Immature natural killer cell (primary cell): ENCODE measurements around the gene C2orf81. TPM values are rescaled to one million over a fixed set of nuclear protein-coding genes. Genes with fewer than 3 reads are reported as not detected.
"Not testable (repeated sequence)": the region's sequence is repeated elsewhere in the genome, so short reads cannot be mapped to it uniquely, and the experiment has no call there.

Experiments used
- DNase-seq, 3 donors: peaks; one replicate each; pipeline ENCODE4 v3.0.0; 2022; ENCODE audit warnings: mixed read lengths in 1 of 3
- H3K27ac Mint-ChIP-seq, 6 donors: one replicate each; pipeline ENCODE4 v1.8.0; 2020; ENCODE audit warnings: mixed read lengths in 6 of 6, mild to moderate bottlenecking in 5 of 6, inconsistent platforms in 4 of 6, moderate library complexity in 3 of 6
- H3K27me3 Mint-ChIP-seq, 3 donors: one replicate each; pipeline ENCODE4 v1.8.0; 2020 to 2021; ENCODE audit warnings: low read depth in 3 of 3, mild to moderate bottlenecking in 3 of 3, mixed read lengths in 3 of 3, moderate library complexity in 3 of 3, inconsistent platforms in 1 of 3
- H3K36me3 Mint-ChIP-seq, 3 donors: one replicate each; pipeline ENCODE4 v1.8.0; 2020; ENCODE audit warnings: mixed read lengths in 3 of 3, inconsistent platforms in 2 of 3, mild to moderate bottlenecking in 2 of 3
- H3K4me1 Mint-ChIP-seq, 2 donors: one replicate each; pipeline ENCODE4 v1.8.0; 2020; ENCODE audit warnings: inconsistent platforms in 2 of 2, mild to moderate bottlenecking in 2 of 2, mixed read lengths in 2 of 2, moderate library complexity in 1 of 2
- H3K4me3 Mint-ChIP-seq, 5 donors: one replicate each; pipeline ENCODE4 v1.8.0; 2020; ENCODE audit warnings: mild to moderate bottlenecking in 5 of 5, mixed read lengths in 5 of 5, inconsistent platforms in 3 of 5, moderate library complexity in 3 of 5
- H3K9me3 Mint-ChIP-seq, 6 donors: one replicate each; pipeline ENCODE4 v1.8.0; 2020; ENCODE audit warnings: mild to moderate bottlenecking in 6 of 6, mixed read lengths in 6 of 6, inconsistent platforms in 4 of 6, moderate library complexity in 3 of 6
- polyA plus RNA-seq, 3 donors: library from polyadenylated mRNA; unstranded; fragments of 300-500 nt; fragmentation: Illumina TruSeq; gene quantifications; one replicate each; pipeline ENCODE4 v1.2.3, GENCODE V29; 2021

C2orf81 gene
- polyA plus RNA-seq, 3 donors from 2014 or later, result 1.6 TPM; not detected in 1

GRCh38 chr2:74457129-74457548, 35.7 kb upstream of the C2orf81 start:
- Mint-ChIP-seq H3K27ac (peak overlapping the region; percentile 87 to 100 (median 98)), H3K4me1 (peaks cover 68 to 74% of the 10 kb centered on the region in 2 donors), H3K9me3 (peaks cover 0 to 2% (median 0%) of the 10 kb centered on the region in 6 donors), H3K36me3 (no peaks in the 10 kb centered on the region), H3K27me3 (peaks cover 28 to 35% (median 28%) of the 10 kb centered on the region in 3 donors), H3K4me3 (peak overlapping the region; percentile 89 to 99 (median 94))
- DNase-seq, result no peak

GRCh38 chr2:74454654-74455511, 33.5 kb upstream of the C2orf81 start, which contains the start of gene INO80B:
Gene INO80B, plus strand, starts transcription at chr2:74455087. Its CDS starts 30 bp downstream, at chr2:74455117.
- Mint-ChIP-seq H3K27ac (peak within 1 kb of the TSS; percentile 87 to 100 (median 98)), H3K4me1 (peaks cover 73 to 78% of the 10 kb centered on the region in 2 donors), H3K4me3 (peak within 1 kb of the TSS; percentile 89 to 99 (median 94)), H3K9me3 (peaks cover 0 to 2% (median 0%) of the 10 kb centered on the region in 6 donors), H3K27me3 (peaks cover 28 to 37% (median 31%) of the 10 kb centered on the region in 3 donors), H3K36me3 (no peaks in the 10 kb centered on the region)
- peak; percentile 97 to 98 (median 98) for DNase-seq

- Mint-ChIP-seq H3K4me1 (peaks cover 37 to 38% of the 10 kb centered on the region in 2 donors), H3K27me3 (peaks cover 14 to 17% (median 15%) of the 10 kb centered on the region in 3 donors), H3K9me3 (peaks cover 0 to 2% (median 0%) of the 10 kb centered on the region in 6 donors), H3K36me3 (no peaks in the 10 kb centered on the region), H3K27ac (peak overlapping the region; percentile 29 to 99 (median 92)), H3K4me3 (peak overlapping the region in 1 of 5 donors; percentile 43)
- DNase-seq, result no peak
Measured at GRCh38 chr2:74450570-74451190, 29.3 kb upstream of the C2orf81 start.

GRCh38 chr2:74448771-74449170, 27.4 kb upstream of the C2orf81 start:
- no peaks in the 10 kb centered on the region for H3K36me3 Mint-ChIP-seq
- H3K27me3 Mint-ChIP-seq, result peaks cover 8 to 12% (median 10%) of the 10 kb centered on the region in 3 donors
- no peak overlapping the region for H3K4me3 Mint-ChIP-seq
- no peaks in the 10 kb centered on the region for H3K9me3 Mint-ChIP-seq
- H3K4me1 Mint-ChIP-seq, result peaks cover 22% of the 10 kb centered on the region in 2 donors
- H3K27ac Mint-ChIP-seq, result peak overlapping the region in 3 of 6 donors; percentile 51 to 83 (median 61)
- DNase-seq, result no peak

- peaks cover 10 to 11% of the 10 kb centered on the region in 2 donors for H3K4me1 Mint-ChIP-seq
- peak overlapping the region in 1 of 6 donors; percentile 63 for H3K27ac Mint-ChIP-seq
- no peaks in the 10 kb centered on the region for H3K36me3 Mint-ChIP-seq
- H3K4me3 Mint-ChIP-seq, result no peak overlapping the region
- H3K27me3 Mint-ChIP-seq, result peaks cover 4 to 11% (median 8%) of the 10 kb centered on the region in 3 donors
- no peaks in the 10 kb centered on the region for H3K9me3 Mint-ChIP-seq
- no peak for DNase-seq
Measured at GRCh38 chr2:74447230-74447999, 26.0 kb upstream of the C2orf81 start.

- H3K36me3 Mint-ChIP-seq, result no peaks in the 10 kb centered on the region
- H3K27ac Mint-ChIP-seq, result no peak overlapping the region
- no peak for DNase-seq
- H3K4me1 Mint-ChIP-seq, result peaks cover 12 to 17% of the 10 kb centered on the region in 2 donors
- no peak overlapping the region for H3K4me3 Mint-ChIP-seq
- H3K27me3 Mint-ChIP-seq, result peaks cover 4 to 6% (median 5%) of the 10 kb centered on the region in 3 donors
- H3K9me3 Mint-ChIP-seq, result no peaks in the 10 kb centered on the region
Measured at GRCh38 chr2:74444498-74445318, 23.3 kb upstream of the C2orf81 start.

GRCh38 chr2:74442483-74443297, 21.3 kb upstream of the C2orf81 start:
- H3K9me3 Mint-ChIP-seq, DNase-seq, H3K27me3 Mint-ChIP-seq, H3K36me3 Mint-ChIP-seq: not testable (repeated sequence)
- Mint-ChIP-seq H3K4me3 (peak overlapping the region; percentile 80 to 89 (median 81)), H3K27ac (peak overlapping the region in 3 of 6 donors; percentile 81 to 88 (median 83)), H3K4me1 (peaks cover 27 to 29% of the 10 kb centered on the region in 2 donors)

GRCh38 chr2:74441690-74442482, 20.5 kb upstream of the C2orf81 start, which contains the start of gene RTKN:
Gene RTKN, minus strand, starts transcription at chr2:74441937. Its CDS starts 121 bp downstream, at chr2:74441816.
- Mint-ChIP-seq H3K27me3 (peaks cover 3 to 8% (median 5%) of the 10 kb centered on the region in 3 donors), H3K4me1 (peaks cover 27 to 29% of the 10 kb centered on the region in 2 donors), H3K36me3 (no peaks in the 10 kb centered on the region), H3K27ac (peak within 1 kb of the TSS in 4 of 6 donors; percentile 57 to 88 (median 82)), H3K9me3 (no peaks in the 10 kb centered on the region), H3K4me3 (peak within 1 kb of the TSS; percentile 81 to 89 (median 83))
- peak; percentile 43 to 70 (median 67) for DNase-seq

GRCh38 chr2:74441170-74441689, 19.8 kb upstream of the C2orf81 start:
- H3K9me3 Mint-ChIP-seq, result no peaks in the 10 kb centered on the region
- no peaks in the 10 kb centered on the region for H3K36me3 Mint-ChIP-seq
- peaks cover 27 to 29% of the 10 kb centered on the region in 2 donors for H3K4me1 Mint-ChIP-seq
- peak overlapping the region in 3 of 6 donors; percentile 40 to 80 (median 62) for H3K27ac Mint-ChIP-seq
- no peak for DNase-seq
- H3K4me3 Mint-ChIP-seq, result peak overlapping the region; percentile 54 to 83 (median 81)
- peaks cover 3 to 8% (median 6%) of the 10 kb centered on the region in 3 donors for H3K27me3 Mint-ChIP-seq

- DNase-seq, result peak; percentile 73 to 82 (median 76)
- H3K36me3 Mint-ChIP-seq, result no peaks in the 10 kb centered on the region
- H3K9me3 Mint-ChIP-seq, result no peaks in the 10 kb centered on the region
- peaks cover 6 to 8% (median 6%) of the 10 kb centered on the region in 3 donors for H3K27me3 Mint-ChIP-seq
- H3K4me3 Mint-ChIP-seq, result peak overlapping the region; percentile 70 to 83 (median 81)
- peaks cover 27 to 29% of the 10 kb centered on the region in 2 donors for H3K4me1 Mint-ChIP-seq
- H3K27ac Mint-ChIP-seq, result peak overlapping the region in 4 of 6 donors; percentile 48 to 85 (median 80)
Measured at GRCh38 chr2:74440378-74441169, 19.2 kb upstream of the C2orf81 start.
